Stimulated activated CD4-positive, alpha-beta T cell treated with anti-CD3 and anti-CD28 coated beads, Interleukin-15, amount 100 ng/mL, for 1 hour (primary cell): ENCODE measurements around the gene PTPRK.
A peak's percentile ranks its signal among the peaks of the same experiment; 100 is the strongest.

Source experiments
- DNase-seq, 2 donors: peaks; one replicate each; pipeline ENCODE4 v3.0.0-alpha.2; 2020; ENCODE audit warnings: low read depth in 1 of 2, low spot score in 1 of 2

Gene PTPRK

GRCh38 chr6:128350416-128351254 is 169.8 kb downstream of the PTPRK start:
- DNase-seq = no peak

- DNase-seq = no peak
These were observed 173.3 kb downstream of the PTPRK start for GRCh38 chr6:128347123-128347522.

- DNase-seq = no peak
These were observed 173.8 kb downstream of the PTPRK start for GRCh38 chr6:128346569-128346968.

GRCh38 chr6:128345278-128345677 is 175.1 kb downstream of the PTPRK start:
- DNase-seq = no peak

GRCh38 chr6:128343706-128344105 is 176.7 kb downstream of the PTPRK start:
- no peak for DNase-seq

- DNase-seq = no peak
These were observed 180.6 kb downstream of the PTPRK start for GRCh38 chr6:128339635-128340450.

- no peak for DNase-seq
These were observed 182.8 kb downstream of the PTPRK start for GRCh38 chr6:128337619-128338018.

- DNase-seq = no peak
These were observed 183.8 kb downstream of the PTPRK start for GRCh38 chr6:128336436-128337095.

- no peak for DNase-seq
These were observed 184.4 kb downstream of the PTPRK start for GRCh38 chr6:128335963-128336362.

- no peak for DNase-seq
These were observed 186.7 kb downstream of the PTPRK start for GRCh38 chr6:128333581-128334223.

GRCh38 chr6:128327890-128328289 is 192.5 kb downstream of the PTPRK start:
- DNase-seq = peak in 1 of 2 donors; percentile 1

GRCh38 chr6:128323011-128323410 is 197.4 kb downstream of the PTPRK start:
- no peak for DNase-seq

GRCh38 chr6:128319946-128320345 is 200.5 kb downstream of the PTPRK start:
- DNase-seq = no peak

- no peak for DNase-seq
These were observed 201.2 kb downstream of the PTPRK start for GRCh38 chr6:128319157-128319556.

- no peak for DNase-seq
These were observed 204.0 kb downstream of the PTPRK start for GRCh38 chr6:128316258-128316929.

GRCh38 chr6:128314190-128314589 is 206.2 kb downstream of the PTPRK start:
- DNase-seq = no peak

- DNase-seq = no peak
These were observed 208.3 kb downstream of the PTPRK start for GRCh38 chr6:128311944-128312570.

- DNase-seq = no peak
These were observed 209.9 kb downstream of the PTPRK start for GRCh38 chr6:128310451-128310850.

- DNase-seq = no peak
These were observed 212.7 kb downstream of the PTPRK start for GRCh38 chr6:128307671-128308070.

- DNase-seq = no peak
These were observed 214.4 kb downstream of the PTPRK start for GRCh38 chr6:128305976-128306375.
